HG03064 (cell line): ENCODE results near the gene MS4A18.
A peak's percentile ranks its signal among the peaks of the same experiment; 100 is the strongest.
"Not testable (repeated sequence)": the region's sequence is repeated elsewhere in the genome, so short reads cannot be mapped to it uniquely, and the experiment has no call there.

Source experiments
- ATAC-seq: cut with Tn5 transposase; IDR thresholded peaks from one replicate; pipeline ENCODE4 v1.9.1; 2021; ENCODE audit warnings: low read depth; ENCODE audit not compliant: unreplicated experiment

Gene MS4A18

GRCh38 chr11:60734279-60734678 is 9.8 kb downstream of the MS4A18 start:
- no peak for ATAC-seq

- no peak for ATAC-seq
These were observed 14.6 kb downstream of the MS4A18 start for GRCh38 chr11:60739114-60739513.

DNA sequence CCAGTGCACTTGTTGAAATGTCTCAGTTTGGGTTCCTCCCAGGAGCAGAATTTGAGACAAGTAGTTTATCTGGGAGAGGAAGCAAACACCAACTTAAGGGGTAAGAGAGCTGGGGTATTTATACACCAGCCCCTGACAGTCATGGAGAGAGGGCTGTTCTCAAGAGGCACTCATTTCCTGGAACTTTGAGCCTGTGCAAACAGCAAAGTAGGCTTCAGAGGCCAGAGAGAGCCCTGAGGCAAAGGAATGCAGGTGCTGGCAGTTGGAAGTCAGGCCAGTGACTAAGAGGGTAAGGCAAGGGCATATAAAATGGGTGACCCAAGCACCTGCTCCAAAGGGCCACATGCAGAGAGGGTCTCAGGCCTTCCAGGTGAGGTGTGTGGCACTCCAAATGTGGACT is 16.1 kb downstream of the MS4A18 start:
- no peak for ATAC-seq

GRCh38 chr11:60741421-60741820 is 16.9 kb downstream of the MS4A18 start:
- no peak for ATAC-seq

DNA sequence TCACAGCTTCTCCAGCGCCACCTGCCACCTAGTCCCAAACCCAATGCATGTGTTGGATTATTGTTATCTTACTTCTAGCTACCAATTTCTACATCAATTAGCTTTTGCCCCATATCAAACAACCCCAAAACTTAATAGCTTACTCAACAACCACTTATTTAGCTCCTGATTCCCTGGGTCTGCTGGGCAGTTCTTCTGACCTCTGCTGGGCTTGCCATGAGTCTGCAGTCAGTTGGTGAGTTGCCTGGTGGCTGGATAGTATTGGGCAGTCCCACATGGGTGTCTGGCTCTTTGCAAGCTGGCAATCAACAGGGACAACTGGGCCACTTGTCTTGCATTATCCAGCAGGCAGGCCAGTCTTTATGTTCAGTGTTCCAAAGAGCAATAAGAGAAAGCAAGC is 18.5 kb downstream of the MS4A18 start:
- no peak for ATAC-seq

DNA sequence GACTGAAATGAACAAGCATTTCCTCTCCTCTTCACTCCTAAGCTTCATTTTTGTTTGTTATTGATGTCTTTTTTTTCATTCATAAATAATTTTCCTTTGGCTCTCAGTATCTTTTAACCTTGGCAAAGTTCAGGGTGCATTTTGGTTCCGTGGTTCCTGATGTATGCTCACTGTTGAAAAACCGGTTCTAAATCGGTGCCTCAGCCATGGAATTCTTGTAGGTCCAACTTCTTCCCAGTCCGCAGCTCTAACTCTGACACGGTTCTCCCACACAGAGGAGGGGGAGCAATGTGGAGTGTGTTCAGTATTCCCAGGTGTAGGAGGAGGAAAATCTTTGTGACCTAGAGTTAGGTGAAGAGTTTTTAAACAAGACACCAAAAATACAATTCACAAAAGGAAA is 19.6 kb downstream of the MS4A18 start:
- ATAC-seq, result no peak

- ATAC-seq, result no peak
These were observed 22.9 kb downstream of the MS4A18 start for GRCh38 chr11:60747359-60747873.

- ATAC-seq, result no peak
These were observed 23.7 kb downstream of the MS4A18 start for GRCh38 chr11:60748225-60748624.

DNA sequence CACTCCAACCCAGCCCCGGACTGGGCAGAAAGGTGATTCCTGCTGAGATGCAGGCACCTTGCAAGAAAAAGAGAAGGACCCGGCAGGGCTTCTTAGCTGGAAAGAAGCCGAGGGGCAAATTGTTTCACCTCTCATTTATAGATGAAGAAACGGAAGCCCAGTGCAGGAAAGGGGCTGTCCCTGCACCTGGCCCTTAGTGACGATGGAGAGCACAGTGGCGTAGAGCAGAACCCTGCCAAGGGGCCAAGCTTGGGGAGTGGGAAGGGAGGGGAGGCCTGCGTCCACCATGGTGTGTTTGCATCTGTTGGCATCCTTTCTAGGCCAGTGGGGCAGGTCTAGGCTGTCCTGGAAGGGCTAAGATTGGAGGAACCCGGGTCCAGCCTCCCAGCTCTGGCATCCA is 24.3 kb downstream of the MS4A18 start:
- no peak for ATAC-seq

DNA sequence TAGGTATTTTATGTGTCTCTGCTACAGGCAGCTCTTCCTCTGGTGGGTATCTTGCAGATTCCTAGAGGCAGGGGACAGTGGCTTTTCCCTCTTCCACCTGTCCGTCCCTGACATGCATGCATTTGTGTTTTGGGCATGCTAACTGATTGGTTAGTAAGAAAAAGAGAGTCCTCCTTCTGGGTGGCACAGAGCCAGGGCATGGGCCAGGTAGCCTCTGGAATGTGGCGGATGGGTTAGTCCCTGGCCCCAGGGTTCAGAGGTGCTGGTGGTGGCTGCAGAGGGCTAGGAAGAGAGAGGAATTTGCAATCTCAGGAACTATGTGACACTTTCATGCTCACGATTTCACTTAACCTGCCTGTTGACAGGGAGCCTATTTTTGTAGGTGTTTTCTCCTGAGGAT is 26.4 kb downstream of the MS4A18 start:
- ATAC-seq, result no peak

DNA sequence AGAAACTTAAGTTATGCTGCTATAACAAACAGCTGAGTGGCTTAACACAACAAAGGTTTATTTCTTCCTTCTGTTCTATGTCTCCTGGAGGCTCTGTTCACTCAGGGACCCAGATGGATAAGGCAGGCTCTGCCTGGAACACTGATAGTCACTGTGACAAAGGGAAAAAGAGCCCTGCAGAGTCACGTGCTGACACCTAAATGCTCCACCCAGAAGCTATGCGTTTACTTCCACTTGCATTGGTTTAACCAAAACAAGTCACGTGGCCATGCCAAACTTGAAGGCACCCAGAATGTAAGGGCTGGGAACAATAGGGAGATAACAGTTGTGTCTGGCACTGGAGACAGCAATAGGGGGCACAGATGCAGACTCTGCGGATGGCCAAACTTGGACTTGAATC is 28.8 kb downstream of the MS4A18 start:
- ATAC-seq, result no peak

- ATAC-seq, result no peak
These were observed 30.4 kb downstream of the MS4A18 start for GRCh38 chr11:60754887-60755286.

DNA sequence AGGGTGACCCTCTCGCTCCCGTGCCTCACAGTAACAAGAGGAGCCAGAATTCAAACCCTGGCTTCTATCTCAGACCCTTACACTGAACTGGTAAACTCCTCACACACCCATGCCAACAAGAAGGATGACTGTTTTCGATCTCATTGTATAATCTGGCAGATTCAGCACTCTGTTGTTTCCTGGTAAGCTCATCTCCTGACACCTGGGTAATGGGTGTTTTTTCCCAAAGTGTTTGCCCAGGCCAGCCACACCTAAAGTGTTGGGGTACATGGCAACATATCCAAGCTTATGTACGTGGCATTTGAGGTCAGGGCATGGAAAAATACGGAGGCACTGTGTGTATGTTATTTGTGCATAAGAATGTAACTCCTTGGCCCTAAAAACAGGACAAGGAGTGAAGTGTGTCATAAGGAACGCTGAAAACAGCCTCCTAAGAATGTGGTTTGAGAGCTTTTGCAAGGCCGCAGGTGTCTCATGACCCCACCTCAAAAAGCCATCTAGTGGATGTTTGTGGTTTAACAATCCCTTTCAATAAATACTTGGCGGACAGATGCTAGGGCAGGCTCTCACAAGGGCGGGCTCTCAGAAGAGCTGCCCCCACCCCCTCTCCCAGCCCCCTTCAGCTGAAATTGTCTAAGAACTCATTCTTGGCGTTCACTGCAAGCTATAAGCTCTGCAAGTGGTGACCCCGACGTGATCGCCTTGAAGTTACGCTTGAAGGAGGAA is 31.9 kb downstream of the MS4A18 start, which contains the start of gene MS4A15:
TSS of gene MS4A15 (plus strand) at position 561 of the 726 bp plus-strand sequence. CDS start 6,867 bp downstream, outside the sequence.
- no peak for ATAC-seq

DNA sequence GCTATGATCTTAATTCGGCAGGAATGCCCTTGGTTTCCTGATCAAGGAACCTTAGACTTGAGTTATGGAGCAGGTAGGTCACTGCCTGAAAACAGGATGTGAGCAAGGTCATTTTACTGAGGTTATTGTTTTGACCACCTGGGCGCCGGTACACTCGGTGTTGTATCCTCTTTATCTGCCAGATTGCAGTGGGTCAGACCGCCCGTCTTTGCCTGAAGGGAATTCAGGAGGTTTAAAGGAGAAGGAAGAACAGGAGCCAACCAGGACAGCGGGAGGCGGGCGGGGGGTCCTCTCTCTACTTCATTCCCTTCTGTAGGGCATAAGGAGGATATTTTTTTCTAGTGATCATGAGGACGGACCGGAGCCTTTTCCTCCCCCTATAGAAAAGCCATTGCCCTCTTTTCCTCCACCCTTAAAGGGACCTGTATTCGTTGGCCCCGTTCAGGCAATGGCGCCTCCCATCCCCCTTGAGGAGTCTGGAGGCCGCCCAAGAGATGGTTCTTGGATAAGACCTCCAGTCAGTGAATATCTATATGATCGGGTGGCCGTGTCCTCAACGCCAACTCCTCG is 32.8 kb downstream of the MS4A18 start:
- ATAC-seq, result no peak

DNA sequence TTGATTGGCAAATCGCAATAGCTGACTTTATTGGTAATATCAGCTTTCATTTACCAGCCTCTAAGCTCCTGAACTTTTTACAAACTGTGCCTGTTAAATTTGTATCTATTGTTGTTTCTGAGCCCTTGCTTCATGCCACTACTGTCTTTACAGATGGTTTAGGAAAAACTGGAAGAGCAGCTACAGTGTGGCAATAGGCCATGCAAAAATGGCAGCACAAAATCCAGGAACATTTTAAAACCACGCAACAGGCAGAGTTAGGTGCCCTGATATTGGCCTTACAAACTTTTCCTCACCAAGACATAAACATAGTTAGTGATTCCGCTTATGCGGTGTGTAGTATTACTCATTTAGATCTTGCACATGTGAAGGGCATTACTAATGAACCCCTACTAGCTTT is 34.2 kb downstream of the MS4A18 start:
- ATAC-seq, result not testable (repeated sequence)

GRCh38 chr11:60759438-60760225 is 35.1 kb downstream of the MS4A18 start:
- ATAC-seq, result not testable (repeated sequence)

DNA sequence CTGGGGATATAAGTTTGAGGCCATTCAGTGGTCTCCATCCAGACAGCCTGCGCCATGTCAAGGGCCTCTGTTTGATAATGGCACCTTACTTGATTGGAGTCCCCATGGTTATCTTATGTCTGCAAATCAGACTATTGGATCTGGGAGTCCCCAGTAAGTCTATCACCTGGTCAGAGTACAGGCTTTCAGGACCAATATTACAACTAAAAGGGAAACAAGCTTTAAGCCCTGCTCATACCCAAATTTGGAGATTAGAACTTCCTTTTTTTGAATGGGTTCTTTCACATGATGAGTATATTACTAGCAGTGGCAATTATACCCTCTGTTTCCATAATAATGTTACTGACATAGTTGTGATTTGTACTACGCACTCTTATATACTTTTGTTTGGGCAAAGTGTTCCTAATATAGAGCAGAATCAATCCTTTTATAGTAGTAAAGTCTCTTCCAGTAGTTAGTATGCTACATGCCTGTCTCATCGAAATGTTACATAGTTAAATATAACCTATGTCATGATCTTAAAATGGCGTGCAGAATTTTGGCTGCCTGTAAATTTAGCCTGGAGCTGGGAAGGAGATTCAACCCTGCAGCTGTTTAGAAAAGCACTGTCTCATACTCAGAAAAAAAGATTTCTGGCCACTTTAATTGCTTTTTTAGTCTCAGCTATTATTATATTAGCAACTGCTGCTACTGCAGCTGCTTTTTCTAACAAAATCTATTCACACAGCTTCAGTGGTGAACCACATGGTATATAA is 37.1 kb downstream of the MS4A18 start:
- no peak for ATAC-seq

- ATAC-seq, result peak; percentile 63
These were observed 38.6 kb downstream of the MS4A18 start for GRCh38 chr11:60762851-60763691.

DNA sequence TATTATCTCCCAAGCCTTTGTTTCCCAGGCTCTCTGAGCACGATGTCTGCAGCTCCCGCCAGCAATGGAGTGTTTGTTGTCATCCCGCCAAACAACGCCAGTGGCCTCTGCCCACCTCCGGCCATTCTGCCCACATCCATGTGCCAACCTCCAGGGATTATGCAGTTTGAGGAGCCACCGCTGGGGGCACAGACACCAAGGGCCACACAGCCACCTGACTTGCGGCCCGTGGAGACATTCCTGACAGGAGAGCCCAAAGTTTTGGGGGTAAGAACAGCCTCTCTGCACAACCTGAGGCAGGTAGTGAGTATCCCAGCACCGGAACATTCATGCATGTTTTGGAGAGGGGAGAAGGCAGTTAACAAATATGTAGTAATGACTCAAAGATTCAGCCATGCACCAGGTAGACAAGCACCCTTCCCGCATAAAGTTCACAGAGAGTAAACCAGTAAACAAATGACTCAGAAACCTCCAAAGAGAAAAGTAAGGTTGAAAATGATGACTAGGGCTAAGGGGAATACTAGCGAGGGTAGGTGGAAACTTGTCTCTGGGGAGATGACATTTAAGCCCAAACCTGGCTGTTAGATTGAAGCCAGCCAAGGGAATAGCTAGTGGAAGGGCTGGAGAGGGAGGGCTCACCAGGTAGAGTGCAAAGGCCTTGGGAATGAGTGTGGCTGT is 39.3 kb downstream of the MS4A18 start:
- no peak for ATAC-seq
